ENCODE data around the gene PPP1CC. TPM values are rescaled to one million over a fixed set of nuclear protein-coding genes. Genes with fewer than 3 reads are reported as not detected.

PPP1CC gene
- total RNA-seq, 1 experiment from 2014 or later, result 321 TPM

DNA sequence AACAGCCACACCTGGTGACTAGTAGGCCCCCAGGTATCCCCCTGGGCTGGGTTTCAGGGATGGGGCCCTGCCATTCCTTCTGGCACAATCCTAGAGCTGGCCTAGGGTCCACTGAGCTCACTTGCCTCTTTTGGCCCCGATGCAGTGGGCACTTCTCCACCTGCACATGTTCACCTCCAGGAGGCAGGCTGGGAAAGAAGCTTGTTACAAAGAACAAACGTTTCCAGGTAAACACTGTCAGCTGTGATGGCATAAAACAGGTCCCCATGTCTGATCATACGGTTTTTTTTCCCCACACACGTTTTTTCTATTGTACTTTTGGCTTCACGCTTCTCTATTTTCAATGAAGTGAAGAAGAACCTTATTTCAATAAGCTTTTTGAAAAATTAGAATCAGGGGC is 37.9 kb downstream of the PPP1CC start:
- Mint-ChIP-seq H3K27ac (no peak overlapping the region), H3K4me1 (0 out of 2 replicates have a peak, but pooled peaks cover 2% of the 10 kb centered on the region), H3K27me3 (ENCODE audit: low read depth) (no peaks in the 10 kb centered on the region; the same call in 1 of the 2 replicates), H3K36me3 (no peaks in the 10 kb centered on the region), H3K9me3 (no peaks in the 10 kb centered on the region), H3K4me3 (no peak overlapping the region)
- DNase-seq (ENCODE audit: low spot score), result peak; percentile 42
- ChIA-PET POLR2A (no interaction called here), CTCF (interaction anchor here (0.5 to 1.3 kb wide), 24 partner anchors 9 to 627 kb away, joined by 3 to 23 read pairs (median 4); partner anchors contain the start of genes ARPC3 and FAM216A)
- peak; percentile 88 for ATAC-seq
- TF ChIP-seq, protein P1, sequence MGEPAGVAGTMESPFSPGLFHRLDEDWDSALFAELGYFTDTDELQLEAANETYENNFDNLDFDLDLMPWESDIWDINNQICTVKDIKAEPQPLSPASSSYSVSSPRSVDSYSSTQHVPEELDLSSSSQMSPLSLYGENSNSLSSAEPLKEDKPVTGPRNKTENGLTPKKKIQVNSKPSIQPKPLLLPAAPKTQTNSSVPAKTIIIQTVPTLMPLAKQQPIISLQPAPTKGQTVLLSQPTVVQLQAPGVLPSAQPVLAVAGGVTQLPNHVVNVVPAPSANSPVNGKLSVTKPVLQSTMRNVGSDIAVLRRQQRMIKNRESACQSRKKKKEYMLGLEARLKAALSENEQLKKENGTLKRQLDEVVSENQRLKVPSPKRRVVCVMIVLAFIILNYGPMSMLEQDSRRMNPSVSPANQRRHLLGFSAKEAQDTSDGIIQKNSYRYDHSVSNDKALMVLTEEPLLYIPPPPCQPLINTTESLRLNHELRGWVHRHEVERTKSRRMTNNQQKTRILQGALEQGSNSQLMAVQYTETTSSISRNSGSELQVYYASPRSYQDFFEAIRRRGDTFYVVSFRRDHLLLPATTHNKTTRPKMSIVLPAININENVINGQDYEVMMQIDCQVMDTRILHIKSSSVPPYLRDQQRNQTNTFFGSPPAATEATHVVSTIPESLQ (CRISPR knock-in tag; IDR thresholded peaks at IDR 0.05), result no peak
- TF ChIP-seq TP53 (CRISPR knock-in tag; IDR thresholded peaks at IDR 0.05) (no peak), MYBL2 (CRISPR knock-in tag; IDR thresholded peaks at IDR 0.05) (no peak), TEAD4 (CRISPR knock-in tag; IDR thresholded peaks at IDR 0.05) (no peak)
- TF ChIP-seq, protein P2, sequence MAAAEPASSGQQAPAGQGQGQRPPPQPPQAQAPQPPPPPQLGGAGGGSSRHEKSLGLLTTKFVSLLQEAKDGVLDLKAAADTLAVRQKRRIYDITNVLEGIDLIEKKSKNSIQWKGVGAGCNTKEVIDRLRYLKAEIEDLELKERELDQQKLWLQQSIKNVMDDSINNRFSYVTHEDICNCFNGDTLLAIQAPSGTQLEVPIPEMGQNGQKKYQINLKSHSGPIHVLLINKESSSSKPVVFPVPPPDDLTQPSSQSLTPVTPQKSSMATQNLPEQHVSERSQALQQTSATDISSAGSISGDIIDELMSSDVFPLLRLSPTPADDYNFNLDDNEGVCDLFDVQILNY (CRISPR knock-in tag; IDR thresholded peaks at IDR 0.05), result no peak

DNA sequence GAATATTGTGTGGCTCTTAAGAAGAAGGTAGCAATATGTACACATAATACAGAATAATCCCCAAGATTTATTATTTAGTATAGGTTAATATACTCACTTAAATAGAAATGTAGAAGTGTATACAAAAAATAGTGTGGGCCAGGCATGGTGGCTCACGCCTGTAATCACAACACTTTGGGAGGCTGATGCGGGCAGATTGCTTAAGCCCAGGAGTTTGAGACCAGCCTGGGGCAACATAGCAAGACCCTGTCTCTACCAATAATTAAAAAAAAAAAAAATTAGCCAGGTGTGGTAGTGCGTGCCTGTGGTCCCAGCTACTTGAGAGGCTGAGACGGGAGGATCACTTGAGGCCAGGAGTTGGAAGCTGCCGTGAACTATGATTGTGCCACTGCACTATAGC is 38.5 kb downstream of the PPP1CC start:
- H3K27me3 Mint-ChIP-seq (ENCODE audit: low read depth), result no peaks in the 10 kb centered on the region; the same call in 1 of the 2 replicates
- 0 out of 2 replicates have a peak, but pooled peaks cover 4% of the 10 kb centered on the region for H3K4me1 Mint-ChIP-seq
- no peak overlapping the region for H3K27ac Mint-ChIP-seq
- ATAC-seq, result no peak
- no peak overlapping the region for H3K4me3 Mint-ChIP-seq
- no peak for TF ChIP-seq ZNF317 (CRISPR knock-in tag; IDR thresholded peaks at IDR 0.05; ENCODE audit: borderline replicate concordance, low read depth)
- TF ChIP-seq ZBTB21 (CRISPR knock-in tag; IDR thresholded peaks at IDR 0.05; ENCODE audit: borderline replicate concordance), result no peak
- TF ChIP-seq, protein P3, sequence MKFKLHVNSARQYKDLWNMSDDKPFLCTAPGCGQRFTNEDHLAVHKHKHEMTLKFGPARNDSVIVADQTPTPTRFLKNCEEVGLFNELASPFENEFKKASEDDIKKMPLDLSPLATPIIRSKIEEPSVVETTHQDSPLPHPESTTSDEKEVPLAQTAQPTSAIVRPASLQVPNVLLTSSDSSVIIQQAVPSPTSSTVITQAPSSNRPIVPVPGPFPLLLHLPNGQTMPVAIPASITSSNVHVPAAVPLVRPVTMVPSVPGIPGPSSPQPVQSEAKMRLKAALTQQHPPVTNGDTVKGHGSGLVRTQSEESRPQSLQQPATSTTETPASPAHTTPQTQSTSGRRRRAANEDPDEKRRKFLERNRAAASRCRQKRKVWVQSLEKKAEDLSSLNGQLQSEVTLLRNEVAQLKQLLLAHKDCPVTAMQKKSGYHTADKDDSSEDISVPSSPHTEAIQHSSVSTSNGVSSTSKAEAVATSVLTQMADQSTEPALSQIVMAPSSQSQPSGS (CRISPR knock-in tag; IDR thresholded peaks at IDR 0.05; ENCODE audit: borderline replicate concordance, low read depth), result no peak
- no peak for TF ChIP-seq ETV6 (CRISPR knock-in tag; IDR thresholded peaks at IDR 0.05)
- TF ChIP-seq, protein P4, sequence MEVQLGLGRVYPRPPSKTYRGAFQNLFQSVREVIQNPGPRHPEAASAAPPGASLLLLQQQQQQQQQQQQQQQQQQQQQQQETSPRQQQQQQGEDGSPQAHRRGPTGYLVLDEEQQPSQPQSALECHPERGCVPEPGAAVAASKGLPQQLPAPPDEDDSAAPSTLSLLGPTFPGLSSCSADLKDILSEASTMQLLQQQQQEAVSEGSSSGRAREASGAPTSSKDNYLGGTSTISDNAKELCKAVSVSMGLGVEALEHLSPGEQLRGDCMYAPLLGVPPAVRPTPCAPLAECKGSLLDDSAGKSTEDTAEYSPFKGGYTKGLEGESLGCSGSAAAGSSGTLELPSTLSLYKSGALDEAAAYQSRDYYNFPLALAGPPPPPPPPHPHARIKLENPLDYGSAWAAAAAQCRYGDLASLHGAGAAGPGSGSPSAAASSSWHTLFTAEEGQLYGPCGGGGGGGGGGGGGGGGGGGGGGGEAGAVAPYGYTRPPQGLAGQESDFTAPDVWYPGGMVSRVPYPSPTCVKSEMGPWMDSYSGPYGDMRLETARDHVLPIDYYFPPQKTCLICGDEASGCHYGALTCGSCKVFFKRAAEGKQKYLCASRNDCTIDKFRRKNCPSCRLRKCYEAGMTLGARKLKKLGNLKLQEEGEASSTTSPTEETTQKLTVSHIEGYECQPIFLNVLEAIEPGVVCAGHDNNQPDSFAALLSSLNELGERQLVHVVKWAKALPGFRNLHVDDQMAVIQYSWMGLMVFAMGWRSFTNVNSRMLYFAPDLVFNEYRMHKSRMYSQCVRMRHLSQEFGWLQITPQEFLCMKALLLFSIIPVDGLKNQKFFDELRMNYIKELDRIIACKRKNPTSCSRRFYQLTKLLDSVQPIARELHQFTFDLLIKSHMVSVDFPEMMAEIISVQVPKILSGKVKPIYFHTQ (CRISPR knock-in tag; IDR thresholded peaks at IDR 0.05), result no peak
- TF ChIP-seq, protein P5, sequence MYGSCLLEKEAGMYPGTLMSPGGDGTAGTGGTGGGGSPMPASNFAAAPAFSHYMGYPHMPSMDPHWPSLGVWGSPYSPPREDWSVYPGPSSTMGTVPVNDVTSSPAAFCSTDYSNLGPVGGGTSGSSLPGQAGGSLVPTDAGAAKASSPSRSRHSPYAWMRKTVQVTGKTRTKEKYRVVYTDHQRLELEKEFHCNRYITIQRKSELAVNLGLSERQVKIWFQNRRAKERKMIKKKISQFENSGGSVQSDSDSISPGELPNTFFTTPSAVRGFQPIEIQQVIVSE (CRISPR knock-in tag; IDR thresholded peaks at IDR 0.05; ENCODE audit: borderline replicate concordance), result no peak
- TF ChIP-seq JUN (CRISPR knock-in tag; IDR thresholded peaks at IDR 0.05), result no peak
- no peak for DNase-seq (ENCODE audit: low spot score)
- H3K9me3 Mint-ChIP-seq, result no peaks in the 10 kb centered on the region
- no peaks in the 10 kb centered on the region for H3K36me3 Mint-ChIP-seq
- ChIA-PET POLR2A (no interaction called here), CTCF (interaction anchor here (0.5 to 1.3 kb wide), 21 partner anchors 9 to 254 kb away, joined by 3 to 23 read pairs (median 4); partner anchors contain the start of genes ARPC3 and FAM216A)

DNA sequence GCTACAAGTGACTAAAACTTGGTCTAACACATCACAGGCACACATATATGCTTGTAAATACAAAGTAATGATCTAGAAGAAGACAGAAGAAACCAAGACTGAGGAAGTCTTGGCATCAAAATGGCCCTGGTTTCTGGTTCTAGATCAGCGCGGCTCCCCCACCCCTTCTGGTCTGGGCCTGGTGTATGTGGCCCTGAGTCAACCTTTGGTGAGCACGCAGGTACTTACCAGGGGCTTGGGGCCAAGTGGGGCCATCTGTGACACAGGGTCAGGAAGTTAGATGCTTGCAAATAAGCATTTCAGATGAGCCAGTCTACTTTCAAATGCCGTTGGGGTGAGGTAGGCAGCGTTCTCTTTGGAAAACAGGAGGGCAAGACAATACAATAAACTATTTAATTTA is 40.6 kb downstream of the PPP1CC start:
- no peak overlapping the region for H3K4me3 Mint-ChIP-seq
- H3K4me1 Mint-ChIP-seq, result 0 out of 2 replicates have a peak, but pooled peaks cover 8% of the 10 kb centered on the region
- H3K36me3 Mint-ChIP-seq, result no peaks in the 10 kb centered on the region
- CTCF ChIA-PET, result interaction anchor here (1.1 kb wide), 1 partner anchor 125 kb away, joined by 5 read pairs; no protein-coding TSS in a partner anchor
- no peaks in the 10 kb centered on the region for H3K9me3 Mint-ChIP-seq
- POLR2A ChIA-PET, result no interaction called here
- no peak overlapping the region for H3K27ac Mint-ChIP-seq
- DNase-seq (ENCODE audit: low spot score) (no peak), ATAC-seq (no peak)
- no peaks in the 10 kb centered on the region; the same call in 1 of the 2 replicates for H3K27me3 Mint-ChIP-seq (ENCODE audit: low read depth)
- TF ChIP-seq, protein P6, sequence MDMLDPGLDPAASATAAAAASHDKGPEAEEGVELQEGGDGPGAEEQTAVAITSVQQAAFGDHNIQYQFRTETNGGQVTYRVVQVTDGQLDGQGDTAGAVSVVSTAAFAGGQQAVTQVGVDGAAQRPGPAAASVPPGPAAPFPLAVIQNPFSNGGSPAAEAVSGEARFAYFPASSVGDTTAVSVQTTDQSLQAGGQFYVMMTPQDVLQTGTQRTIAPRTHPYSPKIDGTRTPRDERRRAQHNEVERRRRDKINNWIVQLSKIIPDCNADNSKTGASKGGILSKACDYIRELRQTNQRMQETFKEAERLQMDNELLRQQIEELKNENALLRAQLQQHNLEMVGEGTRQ (CRISPR knock-in tag; IDR thresholded peaks at IDR 0.05), result no peak
- TF ChIP-seq JUN (CRISPR knock-in tag; IDR thresholded peaks at IDR 0.05) (no peak), RORB (CRISPR knock-in tag; IDR thresholded peaks at IDR 0.05) (no peak), NR1H2 (CRISPR knock-in tag; IDR thresholded peaks at IDR 0.05) (no peak), FOXJ3 (CRISPR knock-in tag; IDR thresholded peaks at IDR 0.05; ENCODE audit: borderline replicate concordance) (no peak), TEAD1 (CRISPR knock-in tag; IDR thresholded peaks at IDR 0.05) (no peak), KAT7 (CRISPR knock-in tag; IDR thresholded peaks at IDR 0.05; ENCODE audit: borderline replicate concordance) (no peak), ZNF219 (CRISPR knock-in tag; IDR thresholded peaks at IDR 0.05; ENCODE audit: borderline replicate concordance) (no peak), ZBTB21 (CRISPR knock-in tag; IDR thresholded peaks at IDR 0.05; ENCODE audit: borderline replicate concordance) (no peak), HMGA2 (CRISPR knock-in tag; IDR thresholded peaks at IDR 0.05) (no peak), IRF2 (CRISPR knock-in tag; IDR thresholded peaks at IDR 0.05; ENCODE audit: borderline replicate concordance, low read depth) (no peak)
- TF ChIP-seq, protein P7, sequence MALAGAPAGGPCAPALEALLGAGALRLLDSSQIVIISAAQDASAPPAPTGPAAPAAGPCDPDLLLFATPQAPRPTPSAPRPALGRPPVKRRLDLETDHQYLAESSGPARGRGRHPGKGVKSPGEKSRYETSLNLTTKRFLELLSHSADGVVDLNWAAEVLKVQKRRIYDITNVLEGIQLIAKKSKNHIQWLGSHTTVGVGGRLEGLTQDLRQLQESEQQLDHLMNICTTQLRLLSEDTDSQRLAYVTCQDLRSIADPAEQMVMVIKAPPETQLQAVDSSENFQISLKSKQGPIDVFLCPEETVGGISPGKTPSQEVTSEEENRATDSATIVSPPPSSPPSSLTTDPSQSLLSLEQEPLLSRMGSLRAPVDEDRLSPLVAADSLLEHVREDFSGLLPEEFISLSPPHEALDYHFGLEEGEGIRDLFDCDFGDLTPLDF (CRISPR knock-in tag; IDR thresholded peaks at IDR 0.05), result no peak
